Natural killer cell treated with Interleukin-12 subunit alpha and Interleukin-12 subunit beta and Interleukin-15 and Interleukin-18, amount 100 ng/mL, for 72 hours (primary cell): Measurements from ENCODE around the gene ADGRV1. TPM values are rescaled to one million over a fixed set of nuclear protein-coding genes. Genes with fewer than 3 reads are reported as not detected.

ENCODE experiments used
- ATAC-seq, 2 donors: fragments of 150-1000 bp; cut with Tn5 transposase in 1 of 2; sonication (Bioruptor Pico), chemical (Tn5 transposase) in 1 of 2; 2 replicates each; pipeline ENCODE4 v1.10.0; 2021
- DNase-seq: peaks from one replicate; pipeline ENCODE4 v3.0.0; 2022; ENCODE audit warnings: low spot score
- H3K27ac Mint-ChIP-seq, 2 donors: 1 replicate in 1 of 2; 2 replicates in 1 of 2; pipeline ENCODE4 v1.8.0; 2022; ENCODE audit warnings: mixed read lengths in 2 of 2, mild to moderate bottlenecking in 1 of 2, moderate library complexity in 1 of 2
- H3K27me3 Mint-ChIP-seq, 2 donors: 1 replicate in 1 of 2; 2 replicates in 1 of 2; pipeline ENCODE4 v1.8.0; 2022; ENCODE audit warnings: mixed read lengths in 2 of 2
- H3K36me3 Mint-ChIP-seq: one replicate; pipeline ENCODE4 v1.8.0; 2022; ENCODE audit warnings: mixed read lengths
- H3K4me1 Mint-ChIP-seq, 2 donors: 1 replicate in 1 of 2; 2 replicates in 1 of 2; pipeline ENCODE4 v1.8.0; 2022; ENCODE audit warnings: low read depth in 2 of 2, mixed read lengths in 2 of 2, mild to moderate bottlenecking in 1 of 2
- H3K4me3 Mint-ChIP-seq: one replicate; pipeline ENCODE4 v1.8.0; 2022; ENCODE audit warnings: mixed read lengths
- H3K9me3 Mint-ChIP-seq: 2 replicates; pipeline ENCODE4 v1.8.0; 2022; ENCODE audit warnings: mixed read lengths
- total RNA-seq, 2 donors: library from RNA; stranded (reverse); gene quantifications; one replicate each; pipeline ENCODE4 v1.2.3, GENCODE V29; 2022

ADGRV1 gene
- total RNA-seq, 2 donors from 2014 or later: 0.33 TPM; not detected in 1

GRCh38 chr5:91160714-91161285, 602.2 kb downstream of the ADGRV1 start:
- ATAC-seq (no peak), DNase-seq (no peak)
- Mint-ChIP-seq H3K9me3 (no peaks in the 10 kb centered on the region), H3K4me3 (no peak overlapping the region), H3K4me1 (peaks cover 25 to 26% of the 10 kb centered on the region in 2 donors), H3K27ac (no peak overlapping the region), H3K27me3 (no peaks in the 10 kb centered on the region), H3K36me3 (no peaks in the 10 kb centered on the region)

DNA sequence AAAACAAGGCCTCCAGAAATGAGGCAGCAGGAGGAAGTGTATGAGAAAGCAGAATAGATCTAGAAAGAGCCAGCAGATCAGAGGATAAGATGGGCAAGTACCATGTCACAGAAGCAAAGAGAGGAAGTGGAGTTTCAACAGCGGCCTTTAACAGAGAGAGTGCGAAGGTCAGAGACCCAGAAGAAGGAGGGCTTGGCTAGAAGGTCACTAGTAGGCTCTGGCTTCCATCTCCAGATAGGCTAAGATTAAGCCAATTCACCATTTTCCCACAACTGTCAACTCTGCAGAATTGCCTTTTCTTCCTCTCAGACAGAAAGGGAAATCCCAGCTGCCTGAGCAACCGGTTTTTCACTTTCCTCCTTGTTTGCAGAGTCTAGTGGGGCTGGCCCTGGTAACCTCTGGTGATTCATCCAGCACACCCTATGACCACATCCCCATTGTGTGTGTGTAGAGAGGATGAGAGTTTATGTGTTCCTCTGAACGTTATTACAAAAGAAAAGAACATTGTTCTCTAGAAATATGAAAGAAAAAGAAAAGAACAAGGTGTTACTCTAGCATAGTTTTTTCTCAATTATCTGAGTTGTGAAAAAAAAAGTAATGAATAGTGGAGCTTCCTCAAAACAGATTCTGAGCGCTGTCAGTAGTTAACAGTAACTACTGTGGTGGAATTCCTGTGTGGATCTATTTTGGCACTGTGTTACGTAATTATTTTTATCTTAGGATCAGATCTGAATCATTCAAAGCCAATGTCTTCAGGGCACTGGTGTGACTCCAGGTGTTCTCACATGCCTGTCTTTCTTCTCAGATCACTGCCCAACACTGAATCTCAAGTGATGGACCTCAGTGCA, 604.2 kb downstream of the ADGRV1 start:
- peak; percentile 88 for DNase-seq
- H3K9me3 Mint-ChIP-seq: no peaks in the 10 kb centered on the region
- ATAC-seq: peak; percentile 100

DNA sequence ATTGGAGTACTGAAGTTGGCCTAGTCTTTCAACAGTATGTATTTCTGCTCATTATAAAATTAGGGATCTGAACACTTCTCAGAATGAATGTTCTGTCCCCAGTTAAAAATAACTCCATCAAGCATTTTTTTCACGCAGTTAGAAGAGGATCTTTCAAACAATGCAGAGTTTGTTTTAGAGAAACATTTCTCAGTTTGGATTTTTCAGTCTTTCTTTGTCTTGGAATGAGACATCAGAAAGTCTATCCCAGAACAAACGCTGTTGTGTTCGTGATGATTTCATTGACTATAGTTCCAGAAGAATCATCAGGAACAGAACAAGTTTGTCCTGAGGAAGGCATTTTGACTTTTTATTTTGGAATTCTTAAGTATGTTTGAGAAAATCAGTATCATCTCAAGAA, 605.8 kb downstream of the ADGRV1 start:
- H3K4me3 Mint-ChIP-seq: no peak overlapping the region
- no peak overlapping the region for H3K27ac Mint-ChIP-seq
- no peak for ATAC-seq
- H3K9me3 Mint-ChIP-seq: no peaks in the 10 kb centered on the region
- no peak for DNase-seq
- no peaks in the 10 kb centered on the region for H3K36me3 Mint-ChIP-seq
- H3K27me3 Mint-ChIP-seq: no peaks in the 10 kb centered on the region
- H3K4me1 Mint-ChIP-seq: peaks cover 24 to 26% of the 10 kb centered on the region in 2 donors

More for the DNA sequence above, 604.2 kb downstream of the ADGRV1 start:
- Mint-ChIP-seq H3K27me3 (no peaks in the 10 kb centered on the region), H3K4me3 (peak overlapping the region; percentile 61), H3K27ac (peak overlapping the region; percentile 18 to 46), H3K4me1 (peaks cover 25 to 26% of the 10 kb centered on the region in 2 donors), H3K36me3 (no peaks in the 10 kb centered on the region)

DNA sequence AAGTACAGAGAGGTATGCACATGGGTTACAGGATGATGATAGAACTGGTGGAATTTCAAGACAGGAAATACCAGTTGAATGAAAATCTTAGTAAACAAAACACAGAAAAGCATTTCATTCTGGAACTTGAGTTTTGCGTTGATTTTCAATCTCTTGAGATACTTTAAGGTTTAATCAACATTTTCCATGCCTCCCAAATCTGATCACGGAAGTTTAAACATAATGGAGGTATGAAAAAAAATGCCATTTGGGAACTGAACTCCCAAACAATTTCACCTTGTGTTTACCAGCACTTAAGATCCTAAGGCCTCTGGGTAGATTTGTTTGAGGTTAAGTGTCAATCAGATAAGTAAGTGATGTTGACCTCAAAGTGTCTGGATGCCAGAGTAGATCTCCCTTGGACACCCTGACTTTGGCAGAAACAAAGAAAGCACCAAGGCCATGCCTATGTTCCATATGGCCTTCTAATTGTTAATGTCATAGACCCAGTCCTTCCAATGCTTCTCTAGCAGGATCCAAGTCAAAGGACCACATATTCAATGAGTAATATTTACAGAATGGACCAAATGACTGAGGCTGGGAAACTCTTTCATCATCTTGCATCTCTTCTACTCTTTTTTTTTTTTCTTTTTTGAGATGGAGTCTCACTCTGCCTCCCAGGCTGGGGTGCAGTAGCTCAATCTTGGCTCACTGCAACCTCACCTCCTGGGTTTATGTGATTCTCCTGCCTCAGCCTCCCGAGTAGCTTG, 607.6 kb downstream of the ADGRV1 start:
- H3K4me1 Mint-ChIP-seq: peaks cover 35 to 39% of the 10 kb centered on the region in 2 donors
- H3K4me3 Mint-ChIP-seq: no peak overlapping the region
- H3K27me3 Mint-ChIP-seq: no peaks in the 10 kb centered on the region
- H3K9me3 Mint-ChIP-seq: no peaks in the 10 kb centered on the region
- H3K36me3 Mint-ChIP-seq: no peaks in the 10 kb centered on the region
- H3K27ac Mint-ChIP-seq: no peak overlapping the region
- no peak for ATAC-seq
- no peak for DNase-seq

- Mint-ChIP-seq H3K27ac (no peak overlapping the region), H3K4me3 (no peak overlapping the region), H3K27me3 (peaks cover 0 to 2% of the 10 kb centered on the region in 2 donors), H3K36me3 (no peaks in the 10 kb centered on the region), H3K9me3 (no peaks in the 10 kb centered on the region), H3K4me1 (peaks cover 15 to 18% of the 10 kb centered on the region in 2 donors)
- no peak for DNase-seq
- ATAC-seq: no peak
Observed at GRCh38 chr5:91168859-91169258, 610.3 kb downstream of the ADGRV1 start.

GRCh38 chr5:91170266-91170665, 611.7 kb downstream of the ADGRV1 start:
- Mint-ChIP-seq H3K4me1 (peaks cover 14 to 19% of the 10 kb centered on the region in 2 donors), H3K9me3 (no peaks in the 10 kb centered on the region), H3K27me3 (peaks cover 0 to 2% of the 10 kb centered on the region in 2 donors), H3K27ac (peak overlapping the region; percentile 2 to 26), H3K4me3 (no peak overlapping the region), H3K36me3 (no peaks in the 10 kb centered on the region)
- ATAC-seq (peak; percentile 68 to 75), DNase-seq (no peak)

- H3K4me1 Mint-ChIP-seq: peaks cover 23 to 24% of the 10 kb centered on the region in 2 donors
- H3K4me3 Mint-ChIP-seq: no peak overlapping the region
- DNase-seq (no peak), ATAC-seq (no peak)
- H3K27ac Mint-ChIP-seq: no peak overlapping the region
- H3K36me3 Mint-ChIP-seq: no peaks in the 10 kb centered on the region
- H3K27me3 Mint-ChIP-seq: peaks cover 0 to 2% of the 10 kb centered on the region in 2 donors
- no peaks in the 10 kb centered on the region for H3K9me3 Mint-ChIP-seq
Observed at GRCh38 chr5:91171322-91171721, 612.7 kb downstream of the ADGRV1 start.

GRCh38 chr5:91174396-91174795, 615.8 kb downstream of the ADGRV1 start:
- Mint-ChIP-seq H3K4me3 (no peak overlapping the region), H3K9me3 (no peaks in the 10 kb centered on the region)
- ATAC-seq: no peak

DNA sequence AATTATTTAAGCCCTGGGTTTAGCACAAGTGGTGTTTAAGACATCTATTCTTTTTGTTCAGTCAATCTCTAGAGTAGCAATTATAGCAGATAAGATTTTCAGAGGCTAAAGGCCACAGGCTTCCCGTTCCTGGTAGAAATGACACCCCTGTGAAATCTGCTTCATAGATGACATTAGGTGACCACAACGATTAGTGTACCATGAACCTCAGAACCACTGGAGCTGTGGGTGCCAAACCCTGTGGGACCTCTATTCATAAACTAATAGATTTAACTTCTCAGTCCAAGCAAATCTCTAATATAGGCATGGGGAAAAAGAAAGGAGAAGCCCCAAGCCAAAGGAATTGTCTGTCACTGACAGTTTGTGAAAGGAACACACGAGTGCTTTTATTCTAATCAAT, 617.1 kb downstream of the ADGRV1 start:
- no peaks in the 10 kb centered on the region for H3K36me3 Mint-ChIP-seq
- peaks cover 0 to 5% of the 10 kb centered on the region in 2 donors for H3K27me3 Mint-ChIP-seq
- H3K4me1 Mint-ChIP-seq: peaks cover 11 to 18% of the 10 kb centered on the region in 2 donors
- no peaks in the 10 kb centered on the region for H3K9me3 Mint-ChIP-seq
- no peak overlapping the region for H3K4me3 Mint-ChIP-seq
- no peak overlapping the region for H3K27ac Mint-ChIP-seq
- peak; percentile 65 to 72 for ATAC-seq
- peak; percentile 63 for DNase-seq

More at GRCh38 chr5:91174396-91174795, 615.8 kb downstream of the ADGRV1 start:
- H3K36me3 Mint-ChIP-seq: no peaks in the 10 kb centered on the region
- H3K27me3 Mint-ChIP-seq: peaks cover 0 to 5% of the 10 kb centered on the region in 2 donors
- H3K27ac Mint-ChIP-seq: no peak overlapping the region
- DNase-seq: no peak
- H3K4me1 Mint-ChIP-seq: peaks cover 22 to 31% of the 10 kb centered on the region in 2 donors

DNA sequence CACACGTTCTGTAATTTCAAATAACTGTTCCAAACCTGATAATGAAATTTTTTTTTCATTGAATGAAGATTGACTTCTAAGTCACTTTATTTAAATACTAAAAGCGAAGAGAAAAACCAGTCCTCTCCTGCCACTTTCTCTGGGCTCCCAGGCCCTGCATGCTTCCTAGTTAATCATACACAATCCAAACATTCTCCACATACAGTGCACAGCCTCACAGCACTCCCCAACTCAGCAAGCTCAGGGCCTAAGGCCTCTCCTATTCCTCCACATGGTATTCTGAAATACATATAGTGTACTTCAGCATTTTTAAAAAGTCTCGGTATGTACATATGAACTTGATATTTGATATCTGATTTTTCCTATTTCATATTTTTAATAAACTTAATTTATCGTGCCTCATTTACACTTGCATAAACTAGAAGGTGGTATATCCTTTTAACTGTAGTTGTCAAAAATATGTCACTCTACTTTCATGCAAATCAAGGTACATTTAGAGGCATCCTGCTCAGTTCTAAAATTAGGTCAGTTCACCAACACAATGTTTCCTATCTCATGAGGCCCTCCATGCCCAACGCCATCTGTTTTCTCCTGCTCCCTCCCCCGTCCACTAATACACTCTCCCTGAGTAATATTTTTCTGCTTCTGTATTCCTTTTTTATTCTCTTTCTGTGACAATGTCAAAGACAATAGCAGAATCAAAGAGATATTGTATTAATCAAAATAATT, 617.9 kb downstream of the ADGRV1 start:
- H3K36me3 Mint-ChIP-seq: no peaks in the 10 kb centered on the region
- H3K27me3 Mint-ChIP-seq: peaks cover 0 to 7% of the 10 kb centered on the region in 2 donors
- H3K4me1 Mint-ChIP-seq: peaks cover 11 to 17% of the 10 kb centered on the region in 2 donors
- no peak overlapping the region for H3K27ac Mint-ChIP-seq
- DNase-seq: no peak
- no peak overlapping the region for H3K4me3 Mint-ChIP-seq
- H3K9me3 Mint-ChIP-seq: no peaks in the 10 kb centered on the region
- no peak for ATAC-seq

- H3K4me1 Mint-ChIP-seq: peaks cover 11 to 17% of the 10 kb centered on the region in 2 donors
- DNase-seq (no peak), ATAC-seq (no peak)
- no peak overlapping the region for H3K27ac Mint-ChIP-seq
- no peaks in the 10 kb centered on the region for H3K36me3 Mint-ChIP-seq
- H3K9me3 Mint-ChIP-seq: no peaks in the 10 kb centered on the region
- peaks cover 0 to 7% of the 10 kb centered on the region in 2 donors for H3K27me3 Mint-ChIP-seq
- H3K4me3 Mint-ChIP-seq: no peak overlapping the region
Observed at GRCh38 chr5:91177085-91177484, 618.5 kb downstream of the ADGRV1 start.

DNA sequence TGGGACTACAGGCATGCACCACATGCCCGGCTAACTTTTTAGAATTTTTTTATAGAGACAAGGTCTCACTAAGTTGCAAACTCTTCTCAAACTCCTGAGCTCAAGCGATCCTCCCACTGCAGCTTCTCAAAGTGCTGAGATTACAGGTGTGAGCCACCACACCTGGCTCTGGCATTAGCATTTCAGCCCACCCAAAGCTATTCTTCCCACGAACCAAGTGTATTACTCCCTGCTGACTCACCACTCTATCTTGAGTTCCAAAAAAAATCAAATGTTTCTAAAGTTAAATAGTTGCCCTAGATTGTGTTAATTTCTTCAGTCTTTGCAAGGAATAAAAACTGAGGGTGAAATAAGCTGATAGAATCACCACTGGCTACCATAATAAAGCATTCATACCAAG, 619.0 kb downstream of the ADGRV1 start:
- Mint-ChIP-seq H3K9me3 (no peaks in the 10 kb centered on the region), H3K4me3 (no peak overlapping the region), H3K27me3 (peaks cover 0 to 7% of the 10 kb centered on the region in 2 donors), H3K4me1 (peaks cover 11 to 17% of the 10 kb centered on the region in 2 donors), H3K36me3 (no peaks in the 10 kb centered on the region), H3K27ac (peak overlapping the region in 1 of 2 donors; percentile 71)
- DNase-seq (no peak), ATAC-seq (no peak)

DNA sequence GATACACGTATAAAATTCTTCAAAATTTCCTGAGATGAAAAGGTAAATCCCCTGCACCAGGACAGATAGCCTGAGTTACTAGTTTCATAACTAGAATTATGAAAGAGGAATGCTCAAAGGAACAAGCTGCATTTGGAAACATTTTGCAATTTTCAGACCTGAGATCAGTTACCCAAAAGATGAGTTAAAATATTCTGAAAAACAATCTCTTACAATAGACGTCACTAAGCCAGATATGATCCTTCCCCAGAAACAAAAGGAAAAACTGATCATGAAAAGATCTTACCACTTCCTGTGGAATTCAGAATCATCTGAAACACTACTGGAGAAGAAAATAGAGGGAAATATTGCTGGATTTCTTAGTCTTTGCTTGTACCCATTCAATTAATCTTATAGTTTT, 619.9 kb downstream of the ADGRV1 start:
- DNase-seq: no peak
- no peaks in the 10 kb centered on the region for H3K36me3 Mint-ChIP-seq
- no peak overlapping the region for H3K4me3 Mint-ChIP-seq
- H3K4me1 Mint-ChIP-seq: peaks cover 15 to 18% of the 10 kb centered on the region in 2 donors
- no peak for ATAC-seq
- H3K9me3 Mint-ChIP-seq: no peaks in the 10 kb centered on the region
- H3K27me3 Mint-ChIP-seq: peaks cover 0 to 5% of the 10 kb centered on the region in 2 donors
- peak overlapping the region in 1 of 2 donors; percentile 71 for H3K27ac Mint-ChIP-seq
